RWPE2 (cell line): ENCODE results near the gene PPP2CA.
A peak's percentile ranks its signal among the peaks of the same experiment; 100 is the strongest.

Source experiments
- ATAC-seq: fragments of 200-7000 bp; cut with Tn5 transposase; 3 replicates; pipeline ENCODE4 v1.9.1; 2021; ENCODE audit warnings: low read depth
- DNase-seq: peaks from one replicate; pipeline ENCODE4 v3.0.0-alpha.2; 2020; ENCODE audit warnings: low spot score
- H3K27ac ChIP-seq: fragments of 450-650 bp; 2 replicates; pipeline ENCODE4 v1.5.1; 2017; ENCODE audit warnings: mild to moderate bottlenecking; ENCODE audit not compliant: poor library complexity, severe bottlenecking
- H3K27me3 ChIP-seq: fragments of 250-450 bp; sonication (Bioruptor Pico); 2 replicates; pipeline ENCODE4 v1.5.1; 2021; ENCODE audit warnings: mild to moderate bottlenecking, moderate library complexity; ENCODE audit not compliant: insufficient read depth, poor library complexity, severe bottlenecking
- H3K36me3 ChIP-seq: fragments of 250-450 bp; sonication (Bioruptor Pico); 2 replicates; pipeline ENCODE4 v1.5.1; 2020; ENCODE audit warnings: low read depth, mild to moderate bottlenecking, moderate library complexity
- H3K4me1 ChIP-seq: fragments of 250-450 bp; sonication (Bioruptor Pico); 2 replicates; pipeline ENCODE4 v1.5.1; 2021; ENCODE audit warnings: mild to moderate bottlenecking, moderate library complexity; ENCODE audit not compliant: insufficient read depth, poor library complexity, severe bottlenecking
- H3K4me3 ChIP-seq: fragments of 250-450 bp; sonication (Bioruptor Pico); 2 replicates; pipeline ENCODE4 v1.5.1; 2021; ENCODE audit warnings: mild to moderate bottlenecking, moderate library complexity; ENCODE audit not compliant: severe bottlenecking
- H3K9me3 ChIP-seq: fragments of 250-450 bp; sonication (Bioruptor Pico); 2 replicates; pipeline ENCODE4 v1.5.1; 2021; ENCODE audit warnings: mild to moderate bottlenecking, moderate library complexity; ENCODE audit not compliant: severe bottlenecking
- TF ChIP-seq, protein P1 (sequence below): fragments of 450-650 bp; IDR thresholded peaks from one replicate; pipeline ENCODE4 v1.5.1; 2017; ENCODE audit warnings: mild to moderate bottlenecking, moderate library complexity; ENCODE audit not compliant: poor library complexity, severe bottlenecking

PPP2CA gene

DNA sequence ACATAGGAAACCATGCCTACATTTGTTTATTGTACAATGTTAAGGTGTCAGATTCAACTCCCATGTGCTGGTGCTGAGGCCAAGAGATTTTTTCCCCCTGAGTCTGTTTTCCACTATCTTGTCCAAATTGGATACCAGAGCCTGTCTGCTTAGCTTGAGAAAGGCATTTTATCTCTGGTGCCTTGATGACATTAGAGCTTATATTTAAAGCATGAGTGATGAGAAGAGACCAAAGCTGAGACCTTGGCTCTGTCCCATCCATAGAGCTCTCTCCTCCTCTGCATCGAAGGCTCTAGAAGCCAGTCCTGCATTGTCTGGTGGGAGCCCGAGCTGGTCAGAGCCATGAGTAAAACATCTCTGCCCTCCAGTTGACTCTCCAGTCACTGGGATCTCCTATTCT is 10.4 kb upstream of the PPP2CA start:
- no peaks in the 10 kb centered on the region for H3K36me3 ChIP-seq
- DNase-seq (no peak), ATAC-seq (no peak)
- no peak overlapping the region for H3K4me3 ChIP-seq
- H3K9me3 ChIP-seq, result no peaks in the 10 kb centered on the region
- H3K27me3 ChIP-seq, result no peaks in the 10 kb centered on the region
- H3K27ac ChIP-seq, result no peak overlapping the region
- TF ChIP-seq, protein P1, sequence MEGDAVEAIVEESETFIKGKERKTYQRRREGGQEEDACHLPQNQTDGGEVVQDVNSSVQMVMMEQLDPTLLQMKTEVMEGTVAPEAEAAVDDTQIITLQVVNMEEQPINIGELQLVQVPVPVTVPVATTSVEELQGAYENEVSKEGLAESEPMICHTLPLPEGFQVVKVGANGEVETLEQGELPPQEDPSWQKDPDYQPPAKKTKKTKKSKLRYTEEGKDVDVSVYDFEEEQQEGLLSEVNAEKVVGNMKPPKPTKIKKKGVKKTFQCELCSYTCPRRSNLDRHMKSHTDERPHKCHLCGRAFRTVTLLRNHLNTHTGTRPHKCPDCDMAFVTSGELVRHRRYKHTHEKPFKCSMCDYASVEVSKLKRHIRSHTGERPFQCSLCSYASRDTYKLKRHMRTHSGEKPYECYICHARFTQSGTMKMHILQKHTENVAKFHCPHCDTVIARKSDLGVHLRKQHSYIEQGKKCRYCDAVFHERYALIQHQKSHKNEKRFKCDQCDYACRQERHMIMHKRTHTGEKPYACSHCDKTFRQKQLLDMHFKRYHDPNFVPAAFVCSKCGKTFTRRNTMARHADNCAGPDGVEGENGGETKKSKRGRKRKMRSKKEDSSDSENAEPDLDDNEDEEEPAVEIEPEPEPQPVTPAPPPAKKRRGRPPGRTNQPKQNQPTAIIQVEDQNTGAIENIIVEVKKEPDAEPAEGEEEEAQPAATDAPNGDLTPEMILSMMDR, result no peak
- H3K4me1 ChIP-seq, result peaks cover 10% of the 10 kb centered on the region

DNA sequence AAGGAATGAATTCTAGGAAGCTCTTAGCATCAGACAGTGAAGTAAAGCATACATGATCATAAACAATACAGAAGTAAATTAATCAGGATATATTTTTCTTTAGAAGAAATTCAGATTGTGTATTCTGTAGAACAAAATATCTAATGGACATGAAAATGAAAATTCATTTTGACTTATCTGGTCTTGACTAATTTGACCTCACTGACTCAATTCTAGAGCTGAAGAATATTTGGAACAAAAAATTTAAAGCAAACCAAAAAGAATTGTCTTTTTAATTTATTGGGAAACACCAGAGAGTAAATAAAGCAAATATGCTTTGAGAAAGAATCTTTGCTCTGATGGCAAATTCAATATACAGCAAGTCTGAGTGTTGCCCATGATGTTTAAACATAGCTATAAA is 2.8 kb upstream of the PPP2CA start:
- ATAC-seq, result no peak
- no peak for DNase-seq
- Histone ChIP-seq H3K36me3 (peaks cover 17% of the 10 kb centered on the region), H3K27me3 (no peaks in the 10 kb centered on the region), H3K4me3 (no peak overlapping the region), H3K4me1 (peaks cover 15% of the 10 kb centered on the region), H3K9me3 (no peaks in the 10 kb centered on the region), H3K27ac (no peak overlapping the region)
- TF ChIP-seq, protein P1, result no peak

DNA sequence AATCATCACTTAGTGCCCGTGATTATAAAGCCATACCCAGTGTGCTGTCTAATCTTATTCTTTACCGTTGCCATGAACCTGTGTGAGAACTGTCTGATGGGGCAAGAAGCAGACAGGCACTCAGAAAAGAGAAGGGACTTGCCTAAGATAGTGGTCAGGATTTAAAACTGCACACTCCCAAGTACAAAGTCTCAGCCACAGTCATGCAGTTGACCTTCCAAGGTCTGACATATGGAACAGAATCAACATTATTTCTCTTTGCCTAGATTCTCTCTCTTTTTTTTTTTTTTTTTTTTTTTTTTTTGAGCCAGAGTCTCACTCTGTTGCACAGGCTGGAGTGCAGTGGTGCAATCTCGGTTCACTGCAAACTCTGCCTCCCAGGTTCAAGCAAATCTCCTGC is 1.9 kb upstream of the PPP2CA start:
- TF ChIP-seq, protein P1, result no peak

DNA sequence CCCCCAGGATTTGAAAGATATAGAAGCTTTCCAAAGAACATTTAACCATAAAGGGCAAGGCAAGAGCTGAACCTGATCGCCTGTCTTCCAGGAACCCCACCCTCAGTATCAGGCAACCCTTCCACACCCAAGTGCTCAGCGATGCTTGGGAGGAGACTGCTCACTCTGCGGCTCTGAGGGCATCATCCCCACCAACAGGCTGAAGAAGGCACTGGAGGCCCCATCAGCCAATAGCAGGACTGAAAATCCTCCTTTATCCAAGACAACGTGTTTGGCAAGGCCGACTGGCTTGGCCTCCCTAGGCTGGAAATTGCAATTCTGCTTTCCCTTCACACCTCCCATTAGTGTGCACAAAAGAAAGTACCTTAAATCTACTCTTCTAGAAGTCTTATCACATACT is 1.4 kb upstream of the PPP2CA start:
- ATAC-seq (no peak), DNase-seq (no peak)
- Histone ChIP-seq H3K27ac (peak overlapping the region; percentile 92), H3K27me3 (no peaks in the 10 kb centered on the region), H3K4me3 (peak overlapping the region; percentile 76), H3K4me1 (peaks cover 29% of the 10 kb centered on the region), H3K36me3 (peaks cover 30% of the 10 kb centered on the region), H3K9me3 (no peaks in the 10 kb centered on the region)
- TF ChIP-seq, protein P1, result no peak

More for the DNA sequence above, 1.9 kb upstream of the PPP2CA start:
- Histone ChIP-seq H3K4me3 (no peak overlapping the region), H3K4me1 (peaks cover 24% of the 10 kb centered on the region), H3K27me3 (no peaks in the 10 kb centered on the region), H3K36me3 (peaks cover 25% of the 10 kb centered on the region), H3K9me3 (no peaks in the 10 kb centered on the region), H3K27ac (no peak overlapping the region)
- DNase-seq (no peak), ATAC-seq (no peak)

DNA sequence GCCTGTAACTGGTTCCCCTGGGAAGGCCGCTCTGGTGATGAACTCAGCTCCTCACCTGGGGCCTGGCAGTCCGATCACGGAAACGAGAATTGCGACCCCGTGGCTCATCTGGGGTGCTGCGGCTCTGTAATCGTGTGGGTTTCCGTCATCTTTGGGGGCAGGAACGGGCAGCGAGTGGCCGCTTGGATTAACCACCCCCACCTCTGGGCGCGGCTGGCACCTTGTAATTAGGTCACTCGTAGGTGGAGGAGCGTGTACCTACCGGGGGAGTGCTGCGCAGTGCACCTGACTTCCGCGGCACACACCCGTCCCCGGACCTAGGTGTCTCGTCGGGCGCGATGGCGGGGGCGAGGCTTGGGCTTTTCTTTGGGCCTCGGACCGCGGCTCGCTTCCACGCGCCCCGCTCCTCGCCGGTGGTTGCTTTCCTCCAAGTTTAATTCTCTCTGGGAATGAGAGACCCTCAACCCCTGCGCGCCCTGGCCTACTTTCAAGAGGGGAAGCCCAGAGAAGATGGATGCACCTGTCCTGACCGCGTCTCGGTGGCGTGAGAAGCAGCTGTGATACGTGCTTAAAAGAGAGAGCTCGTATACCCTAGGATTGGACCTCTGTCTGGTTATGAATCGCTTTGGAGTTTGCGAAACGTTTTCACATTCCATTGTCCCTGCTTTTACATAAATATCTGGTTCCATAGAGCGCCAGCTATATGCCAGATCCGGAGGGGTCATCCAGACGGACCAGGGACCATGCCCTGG is 744 bp upstream of the PPP2CA start:
- TF ChIP-seq, protein P1, result no peak
- Histone ChIP-seq H3K4me3 (peak overlapping the region; percentile 76), H3K27me3 (no peaks in the 10 kb centered on the region), H3K36me3 (peaks cover 35% of the 10 kb centered on the region), H3K4me1 (peaks cover 32% of the 10 kb centered on the region), H3K9me3 (no peaks in the 10 kb centered on the region), H3K27ac (peak overlapping the region; percentile 92)
- DNase-seq (no peak), ATAC-seq (peak; percentile 56)
